ENCODE data around the gene DUSP6. TPM values are rescaled to one million over a fixed set of nuclear protein-coding genes. Genes with fewer than 3 reads are reported as not detected.

The DUSP6 gene
- total and polyA plus RNA-seq, 2 of the 13 experiments (the other 11 are each of a cell fraction or from before 2014, with no cell fraction given), result 40.9 to 161 TPM

- TF ChIP-seq ZBTB40 (IDR thresholded peaks at IDR 0.05) (no peak), ZBTB40 (CRISPR knock-in tag; IDR thresholded peaks at IDR 0.05) (peak; percentile 67), IKZF4 (CRISPR knock-in tag; IDR thresholded peaks at IDR 0.05; ENCODE audit: borderline replicate concordance, low read depth, not compliant biosample characterization) (no peak), ATM (IDR thresholded peaks at IDR 0.05; ENCODE audit: borderline replicate concordance) (no peak), CEBPB (IDR thresholded peaks at IDR 0.05; ENCODE audit: borderline replicate concordance, low read depth, low read length) (no peak), MXD3 (CRISPR knock-in tag; IDR thresholded peaks at IDR 0.05) (peak; percentile 45; the same call in 1 of the 2 replicates), NFIC (IDR thresholded peaks at IDR 0.05; ENCODE audit: low read length) (no peak), ZNF616 (CRISPR knock-in tag; IDR thresholded peaks at IDR 0.05; ENCODE audit: low read depth) (peak; percentile 10; the same call in 1 of the 2 replicates), HBP1 (CRISPR knock-in tag; IDR thresholded peaks at IDR 0.05; ENCODE audit: low read depth) (no peak), XRCC5 (optimal IDR thresholded peaks at IDR 0.05; ENCODE audit: low read length) (no peak), KMT2B (CRISPR knock-in tag; IDR thresholded peaks at IDR 0.05) (peak; percentile 35; the same call in 1 of the 2 replicates), ZNF703 (CRISPR knock-in tag; IDR thresholded peaks at IDR 0.05; ENCODE audit: borderline replicate concordance) (peak; percentile 93; the same call in 1 of the 2 replicates)
Observed at GRCh38 chr12:89353823-89354611, 1.7 kb upstream of the DUSP6 start (continued).
